Sigmoid colon (tissue), 7 donors: ENCODE data around the gene RCOR2. TPM values are rescaled to one million over a fixed set of nuclear protein-coding genes. Genes with fewer than 3 reads are reported as not detected.

Experiments
- DNase-seq: peaks from one replicate; pipeline ENCODE4 v3.0.0-alpha.2; 2019
- H3K27ac ChIP-seq, 4 donors: fragments of 200-600 bp; sonication (generic); one replicate each; pipeline ENCODE4 v1.5.1; 2016 to 2019; ENCODE audit warnings: mild to moderate bottlenecking in 1 of 4
- H3K27me3 ChIP-seq, 3 donors: fragments of 200-600 bp; sonication (generic); one replicate each; pipeline ENCODE4 v1.5.1; 2019; ENCODE audit warnings: mild to moderate bottlenecking in 1 of 3
- H3K36me3 ChIP-seq, 4 donors: fragments of 200-600 bp; sonication (generic); one replicate each; pipeline ENCODE4 v1.5.1; 2016 to 2019
- H3K4me1 ChIP-seq, 4 donors: fragments of 200-600 bp; sonication (generic); one replicate each; pipeline ENCODE4 v1.5.1; 2017 to 2019
- H3K4me3 ChIP-seq, 4 donors: fragments of 200-600 bp; sonication (generic); one replicate each; pipeline ENCODE4 v1.5.1; 2017 to 2019; ENCODE audit warnings: mild to moderate bottlenecking in 2 of 4, moderate library complexity in 1 of 4
- H3K9me3 ChIP-seq, 4 donors: fragments of 200-600 bp in 3 of 4; sonication (generic) in 3 of 4; one replicate each; pipeline versions ENCODE4 v1.5.1 to v1.6.1; 2013 to 2019
- CTCF ChIP-seq, 4 experiments: fragments of 450-650 bp in 3 of 4; fragments of 200-600 bp in 1 of 4; IDR thresholded peaks; one replicate each; pipeline ENCODE4 v1.5.1; 2016 to 2019; ENCODE audit warnings: antibody characterized with exemption in 4 of 4, mild to moderate bottlenecking in 3 of 4, moderate library complexity in 2 of 4
- EP300 ChIP-seq, 4 donors: sonication (generic); formaldehyde crosslinking; IDR thresholded peaks; one replicate each; pipeline ENCODE4 v1.6.1; 2017; ENCODE audit warnings: antibody characterized with exemption in 4 of 4
- POLR2A ChIP-seq, 2 donors: fragments of 450-650 bp; IDR thresholded peaks; one replicate each; pipeline ENCODE4 v1.6.1; 2016; ENCODE audit warnings: antibody characterized with exemption in 2 of 2, mild to moderate bottlenecking in 2 of 2, moderate library complexity in 2 of 2
- POLR2AphosphoS5 ChIP-seq, 4 donors: sonication (generic); formaldehyde crosslinking; IDR thresholded peaks; one replicate each; pipeline ENCODE4 v1.6.1; 2017; ENCODE audit warnings: antibody characterized with exemption in 4 of 4
- WGBS, 2 donors: extraction: QIAGEN DNeasy Blood & Tissue Kit; methylation state at CpG; one replicate each; pipeline ENCODE4 v1.1.7; 2013; 5-methylcytosine and 5-hydroxymethylcytosine counted together
- intact Hi-C: fragments of 100-400 bp; cut with DNase I; formaldehyde crosslinking; loops from one replicate; pipeline ENCODE4 v1.15.1; 2023
- polyA plus RNA-seq, 3 donors: library from polyadenylated mRNA; stranded (reverse); fragments of 200-250 nt; gene quantifications; one replicate each; pipeline ENCODE4 v1.2.3, GENCODE V29; 2013
- total RNA-seq, 4 donors: library from RNA; depleted of rRNA; stranded (reverse); fragments of >200 nt; gene quantifications; one replicate each; pipeline ENCODE4 v1.1.0, GENCODE V29; 2016
- donor health status: healthy with polysubstance abuse.
- donor health status: Bipolar disorder and iron deficiency.
- donor health status: healthy.

The RCOR2 gene
- total and polyA plus RNA-seq, 7 donors, result 0.49 to 2.4 (median 0.69) TPM

GRCh38 chr11:63884196-63884932 is 32.6 kb downstream of the RCOR2 start:
- H3K4me1 ChIP-seq, result peaks cover 0 to 56% (median 52%) of the 10 kb centered on the region in 4 donors
- WGBS, 2 donors, result 21 to 79% methylated on average over 4 of the region's 4 CpGs

GRCh38 chr11:63883791-63884190 is 33.2 kb downstream of the RCOR2 start:
- Histone ChIP-seq H3K9me3 (no peaks in the 10 kb centered on the region), H3K4me3 (no peak overlapping the region), H3K36me3 (no peaks in the 10 kb centered on the region), H3K4me1 (peaks cover 0 to 50% (median 46%) of the 10 kb centered on the region in 4 donors), H3K27me3 (no peaks in the 10 kb centered on the region), H3K27ac (no peak overlapping the region)
- intact Hi-C loops, result no loop called here
- no peak for DNase-seq
- no peak for TF ChIP-seq POLR2A (IDR thresholded peaks at IDR 0.05)
- TF ChIP-seq EP300 (IDR thresholded peaks at IDR 0.05), result no peak
- no peak for TF ChIP-seq POLR2AphosphoS5 (IDR thresholded peaks at IDR 0.05)
- no peak for TF ChIP-seq CTCF (IDR thresholded peaks at IDR 0.05)
- WGBS, 2 donors, result 80 to 89% methylated on average over 6 of the region's 6 CpGs

More at GRCh38 chr11:63884196-63884932, 32.6 kb downstream of the RCOR2 start:
- no peak for DNase-seq
- intact Hi-C loops, result no loop called here
- no peak overlapping the region for H3K27ac ChIP-seq
- TF ChIP-seq CTCF (IDR thresholded peaks at IDR 0.05) (no peak), POLR2A (IDR thresholded peaks at IDR 0.05) (no peak), EP300 (IDR thresholded peaks at IDR 0.05) (no peak), POLR2AphosphoS5 (IDR thresholded peaks at IDR 0.05) (no peak)
- no peaks in the 10 kb centered on the region for H3K36me3 ChIP-seq
- H3K27me3 ChIP-seq, result no peaks in the 10 kb centered on the region
- no peak overlapping the region for H3K4me3 ChIP-seq
- H3K9me3 ChIP-seq, result no peaks in the 10 kb centered on the region

- TF ChIP-seq POLR2AphosphoS5 (IDR thresholded peaks at IDR 0.05) (no peak), EP300 (IDR thresholded peaks at IDR 0.05) (no peak), POLR2A (IDR thresholded peaks at IDR 0.05) (no peak), CTCF (IDR thresholded peaks at IDR 0.05) (no peak)
- no peak for DNase-seq
- 67 to 90% methylated on average over 7 of the region's 7 CpGs for WGBS, 2 donors
- intact Hi-C loops, result no loop called here
- no peak overlapping the region for H3K27ac ChIP-seq
- no peaks in the 10 kb centered on the region for H3K36me3 ChIP-seq
- H3K4me1 ChIP-seq, result peaks cover 0 to 41% (median 38%) of the 10 kb centered on the region in 4 donors
- no peaks in the 10 kb centered on the region for H3K9me3 ChIP-seq
- no peak overlapping the region for H3K4me3 ChIP-seq
- H3K27me3 ChIP-seq, result no peaks in the 10 kb centered on the region
These were observed 34.3 kb downstream of the RCOR2 start for GRCh38 chr11:63882555-63883242.

- intact Hi-C loops, result no loop called here
- no peaks in the 10 kb centered on the region for H3K9me3 ChIP-seq
- 45 to 51% methylated on average over 3 of the region's 3 CpGs for WGBS, 2 donors
- peaks cover 0 to 44% (median 24%) of the 10 kb centered on the region in 4 donors for H3K4me1 ChIP-seq
- TF ChIP-seq EP300 (IDR thresholded peaks at IDR 0.05) (no peak), CTCF (IDR thresholded peaks at IDR 0.05) (no peak), POLR2A (IDR thresholded peaks at IDR 0.05) (no peak), POLR2AphosphoS5 (IDR thresholded peaks at IDR 0.05) (no peak)
- no peak overlapping the region for H3K27ac ChIP-seq
- no peaks in the 10 kb centered on the region for H3K27me3 ChIP-seq
- H3K36me3 ChIP-seq, result no peaks in the 10 kb centered on the region
- no peak overlapping the region for H3K4me3 ChIP-seq
- DNase-seq, result no peak
These were observed 36.6 kb downstream of the RCOR2 start for GRCh38 chr11:63880403-63880790.
